B cell (primary cell): Measurements from ENCODE around the gene RAP2A.

Source experiments
- EZH2 ChIP-seq: IDR thresholded peaks from 2 replicates; pipeline ENCODE4 v1.6.1; 2012; ENCODE audit warnings: borderline replicate concordance, low read depth, mild to moderate bottlenecking, moderate library complexity, low read length; ENCODE audit not compliant: insufficient read depth, poor library complexity, severe bottlenecking
- TF ChIP-seq, protein P1 (sequence below): fragments of 200-600 bp; IDR thresholded peaks from one replicate; pipeline ENCODE4 v1.8.0; 2022; ENCODE audit warnings: antibody characterized with exemption, mild to moderate bottlenecking

DNA sequence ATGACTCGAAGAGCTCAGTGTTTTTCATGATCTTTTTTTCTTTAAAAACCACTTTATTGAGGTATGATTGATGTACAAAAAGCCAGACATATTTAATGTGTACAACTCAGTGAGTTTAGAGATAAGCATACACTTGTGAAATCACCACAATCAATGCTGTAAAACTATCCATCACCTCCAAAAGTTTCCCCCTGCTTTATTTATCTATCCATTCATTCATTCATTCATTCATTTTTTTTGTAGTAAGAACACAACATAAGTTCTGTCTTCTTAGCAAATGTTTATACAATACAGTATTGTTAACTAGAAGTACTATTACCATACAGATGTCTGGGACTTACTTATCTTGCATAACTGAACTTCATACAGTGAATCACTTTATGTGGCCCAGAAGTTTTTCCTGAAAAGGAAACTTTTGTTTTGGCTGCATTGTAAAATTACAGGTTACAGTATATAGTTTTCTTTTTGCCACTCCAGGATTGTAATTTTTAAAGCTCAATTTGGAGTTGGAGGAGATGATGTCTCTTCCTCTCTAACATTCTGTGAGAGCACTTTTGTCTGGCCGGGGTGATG lies 6.7 kb downstream of the RAP2A start:
- TF ChIP-seq, protein P1, sequence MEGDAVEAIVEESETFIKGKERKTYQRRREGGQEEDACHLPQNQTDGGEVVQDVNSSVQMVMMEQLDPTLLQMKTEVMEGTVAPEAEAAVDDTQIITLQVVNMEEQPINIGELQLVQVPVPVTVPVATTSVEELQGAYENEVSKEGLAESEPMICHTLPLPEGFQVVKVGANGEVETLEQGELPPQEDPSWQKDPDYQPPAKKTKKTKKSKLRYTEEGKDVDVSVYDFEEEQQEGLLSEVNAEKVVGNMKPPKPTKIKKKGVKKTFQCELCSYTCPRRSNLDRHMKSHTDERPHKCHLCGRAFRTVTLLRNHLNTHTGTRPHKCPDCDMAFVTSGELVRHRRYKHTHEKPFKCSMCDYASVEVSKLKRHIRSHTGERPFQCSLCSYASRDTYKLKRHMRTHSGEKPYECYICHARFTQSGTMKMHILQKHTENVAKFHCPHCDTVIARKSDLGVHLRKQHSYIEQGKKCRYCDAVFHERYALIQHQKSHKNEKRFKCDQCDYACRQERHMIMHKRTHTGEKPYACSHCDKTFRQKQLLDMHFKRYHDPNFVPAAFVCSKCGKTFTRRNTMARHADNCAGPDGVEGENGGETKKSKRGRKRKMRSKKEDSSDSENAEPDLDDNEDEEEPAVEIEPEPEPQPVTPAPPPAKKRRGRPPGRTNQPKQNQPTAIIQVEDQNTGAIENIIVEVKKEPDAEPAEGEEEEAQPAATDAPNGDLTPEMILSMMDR: no peak
- TF ChIP-seq EZH2: no peak
